ENCODE data around the gene SEC11A.
A peak's percentile ranks its signal among the peaks of the same experiment; 100 is the strongest.
"Not testable (repeated sequence)": the region's sequence is repeated elsewhere in the genome, so short reads cannot be mapped to it uniquely, and the experiment has no call there.

Gene SEC11A

GRCh38 chr15:84760219-84760618 lies 44.3 kb upstream of the SEC11A start:
- no peak overlapping the region for H3K4me3 ChIP-seq (ENCODE audit: low read length)
- TF ChIP-seq, protein P1, sequence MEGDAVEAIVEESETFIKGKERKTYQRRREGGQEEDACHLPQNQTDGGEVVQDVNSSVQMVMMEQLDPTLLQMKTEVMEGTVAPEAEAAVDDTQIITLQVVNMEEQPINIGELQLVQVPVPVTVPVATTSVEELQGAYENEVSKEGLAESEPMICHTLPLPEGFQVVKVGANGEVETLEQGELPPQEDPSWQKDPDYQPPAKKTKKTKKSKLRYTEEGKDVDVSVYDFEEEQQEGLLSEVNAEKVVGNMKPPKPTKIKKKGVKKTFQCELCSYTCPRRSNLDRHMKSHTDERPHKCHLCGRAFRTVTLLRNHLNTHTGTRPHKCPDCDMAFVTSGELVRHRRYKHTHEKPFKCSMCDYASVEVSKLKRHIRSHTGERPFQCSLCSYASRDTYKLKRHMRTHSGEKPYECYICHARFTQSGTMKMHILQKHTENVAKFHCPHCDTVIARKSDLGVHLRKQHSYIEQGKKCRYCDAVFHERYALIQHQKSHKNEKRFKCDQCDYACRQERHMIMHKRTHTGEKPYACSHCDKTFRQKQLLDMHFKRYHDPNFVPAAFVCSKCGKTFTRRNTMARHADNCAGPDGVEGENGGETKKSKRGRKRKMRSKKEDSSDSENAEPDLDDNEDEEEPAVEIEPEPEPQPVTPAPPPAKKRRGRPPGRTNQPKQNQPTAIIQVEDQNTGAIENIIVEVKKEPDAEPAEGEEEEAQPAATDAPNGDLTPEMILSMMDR (IDR thresholded peaks at IDR 0.05; ENCODE audit: insufficient read depth, low read depth, low read length, missing control alignments), result no peak
- no peak for DNase-seq (ENCODE audit: low read depth)

DNA sequence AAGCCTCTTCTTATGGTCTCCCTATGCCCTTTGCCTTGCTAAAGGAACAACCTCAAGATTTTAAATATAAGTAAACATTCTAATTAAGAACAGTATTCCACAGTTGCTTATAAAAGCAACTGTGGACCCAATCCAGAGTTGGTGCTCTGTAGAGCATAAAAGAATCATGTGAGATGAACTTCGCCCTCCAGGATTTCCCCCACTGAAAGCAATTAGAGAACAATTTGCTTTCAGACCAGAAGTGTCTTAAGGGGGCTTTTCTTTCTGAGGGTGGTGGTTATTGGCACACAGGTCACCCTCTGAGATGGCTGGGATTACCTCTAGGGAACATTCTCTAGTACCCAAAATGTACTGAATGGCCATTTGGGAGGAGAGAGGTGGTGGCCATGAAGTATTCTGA lies 43.1 kb upstream of the SEC11A start:
- DNase-seq (ENCODE audit: low read depth), result no peak
- H3K4me3 ChIP-seq (ENCODE audit: low read length), result no peak overlapping the region
- TF ChIP-seq, protein P1 (IDR thresholded peaks at IDR 0.05; ENCODE audit: insufficient read depth, low read depth, low read length, missing control alignments), result no peak

DNA sequence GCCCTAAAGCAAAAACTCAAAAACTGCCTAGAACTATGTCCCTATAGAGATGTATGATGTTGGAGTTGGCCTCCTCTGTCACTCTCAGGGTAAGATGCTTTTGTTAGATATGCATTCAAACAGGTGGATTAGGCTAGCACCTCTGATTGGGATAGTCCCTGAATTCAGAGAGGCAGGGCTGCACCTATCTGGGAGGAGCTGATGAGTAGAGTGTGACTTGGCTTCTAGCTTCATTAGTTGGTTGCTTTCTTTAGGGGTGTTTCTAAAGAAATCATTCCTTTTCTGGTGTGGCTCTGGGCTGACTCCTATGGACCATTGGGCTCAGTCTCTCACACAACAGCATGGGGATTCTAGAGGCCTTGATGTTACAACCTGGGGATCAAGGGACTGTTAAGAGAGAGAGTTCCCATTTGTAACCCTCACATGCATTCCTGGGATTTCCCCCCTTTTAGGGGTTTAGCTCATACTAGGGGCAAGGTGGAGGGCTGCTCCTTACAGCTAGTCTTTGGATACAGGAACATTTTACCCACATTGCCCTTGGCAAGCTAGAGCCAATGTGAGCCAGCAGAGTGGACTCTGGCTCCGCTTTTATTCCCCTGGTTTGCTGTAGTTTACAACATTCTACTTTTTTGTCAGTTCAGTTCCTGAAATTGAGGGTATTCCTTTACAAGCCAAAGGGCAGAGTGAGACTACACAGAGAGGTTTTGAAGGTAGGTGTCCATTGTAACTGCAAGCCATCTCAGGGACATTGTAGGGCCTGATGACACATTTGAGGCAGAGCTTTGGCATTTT lies 40.0 kb upstream of the SEC11A start:
- TF ChIP-seq, protein P1 (IDR thresholded peaks at IDR 0.05; ENCODE audit: insufficient read depth, low read depth, low read length, missing control alignments), result no peak
- DNase-seq (ENCODE audit: low read depth), result peak; percentile 22
- H3K4me3 ChIP-seq (ENCODE audit: low read length), result no peak overlapping the region

DNA sequence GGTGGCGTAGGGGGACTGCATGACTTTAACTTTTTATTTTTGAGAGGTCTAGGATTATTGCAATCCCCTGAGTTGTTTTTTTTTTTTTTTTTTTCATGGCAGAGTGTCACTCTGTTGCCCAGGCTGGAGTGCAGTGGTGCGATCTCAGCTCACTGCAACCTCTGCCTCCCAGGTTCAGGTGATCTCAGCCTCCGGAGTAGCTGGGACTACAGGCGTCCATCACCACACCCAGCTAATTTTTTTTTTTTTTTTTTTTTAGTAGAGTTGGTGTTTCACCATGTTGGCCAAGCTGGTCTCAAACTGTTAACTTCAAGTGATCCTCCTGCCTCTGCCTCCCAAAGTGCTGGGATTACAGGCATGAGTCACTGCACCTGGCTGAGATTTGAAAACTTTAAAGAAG lies 39.0 kb upstream of the SEC11A start:
- not testable (repeated sequence) for H3K4me3 ChIP-seq (ENCODE audit: low read length); DNase-seq (ENCODE audit: low read depth)

DNA sequence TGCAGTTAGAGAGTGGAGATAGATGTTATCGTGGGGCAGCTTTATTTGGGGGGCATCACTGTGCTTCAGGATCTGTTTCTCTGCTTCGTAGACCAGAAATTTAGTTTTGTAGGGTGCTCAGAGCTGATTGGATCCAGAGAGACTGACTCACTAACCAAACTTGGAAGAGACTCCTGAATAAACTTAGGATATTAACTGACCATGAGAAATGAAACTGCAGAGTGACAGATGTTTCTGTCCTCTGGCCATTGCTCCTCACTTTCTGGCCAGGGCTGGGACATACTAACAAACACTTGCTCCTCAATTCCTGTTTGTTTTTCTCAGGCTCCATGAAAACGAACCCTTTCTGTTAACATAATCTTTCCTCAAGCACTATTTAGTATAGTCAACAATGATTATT lies 36.8 kb upstream of the SEC11A start:
- TF ChIP-seq, protein P1 (IDR thresholded peaks at IDR 0.05; ENCODE audit: insufficient read depth, low read depth, low read length, missing control alignments), result no peak
- DNase-seq (ENCODE audit: low read depth), result no peak
- no peak overlapping the region for H3K4me3 ChIP-seq (ENCODE audit: low read length)

DNA sequence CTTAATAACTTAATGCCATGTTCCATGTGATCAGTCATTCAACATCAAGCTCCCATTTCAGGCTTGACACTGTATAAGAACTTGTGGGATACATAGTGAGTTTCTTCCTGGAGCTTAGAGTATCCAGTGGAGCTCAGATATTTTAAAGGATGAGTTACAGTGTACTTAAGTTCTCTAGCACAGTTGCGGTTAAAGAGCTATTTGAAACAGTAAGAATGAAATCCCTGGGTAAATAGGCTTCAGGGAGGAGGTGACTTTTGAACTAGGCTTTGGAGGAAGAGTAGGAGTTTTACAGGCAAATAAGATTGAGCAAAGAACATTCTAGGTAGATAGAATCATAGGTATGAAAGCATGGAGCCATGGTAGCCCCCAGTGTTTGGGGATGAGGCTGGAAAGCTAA lies 36.3 kb upstream of the SEC11A start:
- TF ChIP-seq, protein P1 (IDR thresholded peaks at IDR 0.05; ENCODE audit: insufficient read depth, low read depth, low read length, missing control alignments), result no peak
- DNase-seq (ENCODE audit: low read depth), result no peak
- H3K4me3 ChIP-seq (ENCODE audit: low read length), result no peak overlapping the region

DNA sequence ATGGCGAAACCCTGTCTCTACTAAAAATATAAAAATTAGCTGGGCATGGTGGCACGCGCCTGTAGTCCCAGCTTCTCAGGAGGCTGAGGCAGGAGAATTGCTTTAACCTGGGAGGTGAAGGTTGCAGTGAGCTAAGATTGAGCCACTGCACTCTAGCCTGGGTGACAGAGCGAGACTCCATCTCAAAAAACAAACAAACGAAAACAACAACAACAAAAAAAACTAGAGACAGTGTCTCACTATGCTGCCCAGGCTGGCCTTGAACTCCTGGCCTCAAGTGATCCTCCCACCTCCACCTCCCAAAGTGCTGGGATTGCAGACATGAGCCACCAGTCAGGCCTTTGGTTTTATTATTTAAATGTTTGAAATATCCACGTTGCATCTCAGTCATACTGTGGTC lies 35.8 kb upstream of the SEC11A start:
- DNase-seq (ENCODE audit: low read depth); H3K4me3 ChIP-seq (ENCODE audit: low read length): not testable (repeated sequence)

DNA sequence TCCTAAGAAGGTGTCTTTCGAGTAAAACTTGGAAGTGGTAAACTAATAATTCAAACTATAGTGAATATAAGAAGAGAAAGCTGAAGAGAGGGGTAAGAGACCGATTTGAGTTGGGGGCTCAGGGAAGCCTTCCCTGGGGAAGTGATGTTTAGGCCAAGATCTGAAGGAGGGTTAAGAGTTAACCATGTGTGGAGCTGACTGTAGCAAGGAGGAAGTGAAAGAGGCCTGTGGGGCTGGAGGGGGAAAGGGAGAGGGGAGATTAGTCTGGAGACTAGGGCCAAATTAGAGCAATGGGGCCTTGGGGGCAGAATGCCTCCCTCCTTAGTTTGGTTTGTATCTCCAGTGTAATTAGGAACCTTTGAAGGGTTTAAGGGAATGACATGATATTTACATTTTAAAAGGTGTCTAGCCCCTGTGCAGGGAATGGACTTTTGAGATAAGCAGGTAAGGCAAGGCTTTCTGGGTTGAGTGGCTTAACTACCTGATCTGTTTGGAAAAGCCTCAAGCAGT lies 34.7 kb upstream of the SEC11A start:
- no peak overlapping the region for H3K4me3 ChIP-seq (ENCODE audit: low read length)
- no peak for DNase-seq (ENCODE audit: low read depth)
- TF ChIP-seq, protein P1 (IDR thresholded peaks at IDR 0.05; ENCODE audit: insufficient read depth, low read depth, low read length, missing control alignments), result no peak

All from epithelial cell of esophagus (primary cell).